ENCODE measurements around the gene MGMT. TPM values are rescaled to one million over a fixed set of nuclear protein-coding genes. Genes with fewer than 3 reads are reported as not detected.

The MGMT gene
- polyA plus RNA-seq, 1 of the 3 experiments (the other 2 are of a cell fraction): 10.8 TPM

- ChIA-PET POLR2A (no interaction called here), CTCF (no interaction called here)
- H3K36me3 ChIP-seq (replicated peaks in 1 of 2; ENCODE audit: control insufficient read depth in 1 of 2, insufficient read depth in 2 of 2, low read length in 1 of 2): no peaks in the 10 kb centered on the region
- H3K4me1 ChIP-seq (ENCODE audit: control insufficient read depth in 1 of 2, insufficient read depth in 2 of 2, low read depth in 1 of 2, low read length in 1 of 2): peaks cover 0 to 24% of the 10 kb centered on the region in 2 experiments; a peak in 2 of 4 replicates
- H3K79me2 ChIP-seq (ENCODE audit: insufficient read depth): no peaks in the 10 kb centered on the region
- H3K4me2 ChIP-seq: no peak overlapping the region
- no peak overlapping the region for H3K27ac ChIP-seq (ENCODE audit: low read depth in 2 of 2, low read length in 1 of 2)
- H3K4me3 ChIP-seq (ENCODE audit: low read depth in 2 of 2, low read length in 1 of 2): no peak overlapping the region
- TF ChIP-seq CTCF (IDR thresholded peaks at IDR 0.05) (no peak), JUND (IDR thresholded peaks at IDR 0.05) (no peak), TAF1 (IDR thresholded peaks at IDR 0.05; ENCODE audit: borderline replicate concordance, low read depth, low read length) (no peak), GATA2 (CRISPR knock-in tag; IDR thresholded peaks at IDR 0.05) (no peak), SMC3 (IDR thresholded peaks at IDR 0.05; ENCODE audit: low read depth, low read length) (no peak), TEAD4 (IDR thresholded peaks at IDR 0.05; ENCODE audit: borderline replicate concordance, insufficient read depth) (no peak), MXI1 (IDR thresholded peaks at IDR 0.05; ENCODE audit: low read depth, low read length) (no peak), RCOR1 (IDR thresholded peaks at IDR 0.05; ENCODE audit: low read length) (no peak), FOXJ3 (CRISPR knock-in tag; IDR thresholded peaks at IDR 0.05) (no peak), FOSL2 (IDR thresholded peaks at IDR 0.05; ENCODE audit: borderline replicate concordance, low read depth) (no peak), CHD2 (IDR thresholded peaks at IDR 0.05; ENCODE audit: low read length, partially characterized antibody) (no peak), RAD21 (IDR thresholded peaks at IDR 0.05; ENCODE audit: low read length) (no peak), NRF1 (IDR thresholded peaks at IDR 0.05; ENCODE audit: low read depth, low read length) (no peak), NFIC (IDR thresholded peaks at IDR 0.05; ENCODE audit: borderline replicate concordance) (no peak)
- TF ChIP-seq, protein P1, sequence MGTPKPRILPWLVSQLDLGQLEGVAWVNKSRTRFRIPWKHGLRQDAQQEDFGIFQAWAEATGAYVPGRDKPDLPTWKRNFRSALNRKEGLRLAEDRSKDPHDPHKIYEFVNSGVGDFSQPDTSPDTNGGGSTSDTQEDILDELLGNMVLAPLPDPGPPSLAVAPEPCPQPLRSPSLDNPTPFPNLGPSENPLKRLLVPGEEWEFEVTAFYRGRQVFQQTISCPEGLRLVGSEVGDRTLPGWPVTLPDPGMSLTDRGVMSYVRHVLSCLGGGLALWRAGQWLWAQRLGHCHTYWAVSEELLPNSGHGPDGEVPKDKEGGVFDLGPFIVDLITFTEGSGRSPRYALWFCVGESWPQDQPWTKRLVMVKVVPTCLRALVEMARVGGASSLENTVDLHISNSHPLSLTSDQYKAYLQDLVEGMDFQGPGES (IDR thresholded peaks at IDR 0.05; ENCODE audit: low read depth, low read length): no peak
- no peaks in the 10 kb centered on the region for H3K9me2 ChIP-seq
- H3K9ac ChIP-seq: no peak overlapping the region
- H3K9me3 ChIP-seq: peaks cover 12% of the 10 kb centered on the region; the same call in 1 of the 2 replicates
- no peak for DNase-seq
- no peak overlapping the region for H2AFZ ChIP-seq (ENCODE audit: low read depth)
- peaks cover 4% of the 10 kb centered on the region for H3F3A ChIP-seq (replicated peaks; ENCODE audit: insufficient read depth)
- no peaks in the 10 kb centered on the region for H4K20me1 ChIP-seq (ENCODE audit: insufficient read depth)
- 63% methylated on average over 5 of the region's 5 CpGs for WGBS (ENCODE audit: low lambda C conversion rate)
- no peaks in the 10 kb centered on the region for H3K27me3 ChIP-seq (ENCODE audit: insufficient read depth)
Measured at GRCh38 chr10:129494740-129495139, 27.7 kb downstream of the MGMT start.

GRCh38 chr10:129495256-129495655 lies 28.2 kb downstream of the MGMT start:
- Histone ChIP-seq H3K36me3 (replicated peaks in 1 of 2; ENCODE audit: control insufficient read depth in 1 of 2, insufficient read depth in 2 of 2, low read length in 1 of 2) (no peaks in the 10 kb centered on the region), H3K27me3 (ENCODE audit: insufficient read depth) (no peaks in the 10 kb centered on the region), H2AFZ (ENCODE audit: low read depth) (no peak overlapping the region), H3K9me3 (peaks cover 12% of the 10 kb centered on the region; the same call in 1 of the 2 replicates), H3K4me2 (no peak overlapping the region), H3K79me2 (ENCODE audit: insufficient read depth) (no peaks in the 10 kb centered on the region), H3F3A (replicated peaks; ENCODE audit: insufficient read depth) (peaks cover 4% of the 10 kb centered on the region), H4K20me1 (ENCODE audit: insufficient read depth) (no peaks in the 10 kb centered on the region), H3K9ac (no peak overlapping the region), H3K4me1 (ENCODE audit: control insufficient read depth in 1 of 2, insufficient read depth in 2 of 2, low read depth in 1 of 2, low read length in 1 of 2) (peaks cover 0 to 24% of the 10 kb centered on the region in 2 experiments; a peak in 2 of 4 replicates), H3K4me3 (ENCODE audit: low read depth in 2 of 2, low read length in 1 of 2) (no peak overlapping the region), H3K27ac (ENCODE audit: low read depth in 2 of 2, low read length in 1 of 2) (peak overlapping the region in 1 of 2 experiments; percentile 76; a peak in 2 of 4 replicates), H3K9me2 (no peaks in the 10 kb centered on the region)
- POLR2A ChIA-PET: no interaction called here
- TF ChIP-seq JUND (IDR thresholded peaks at IDR 0.05): no peak
- no peak for TF ChIP-seq NFIC (IDR thresholded peaks at IDR 0.05; ENCODE audit: borderline replicate concordance)
- TF ChIP-seq MXI1 (IDR thresholded peaks at IDR 0.05; ENCODE audit: low read depth, low read length): no peak
- no peak for TF ChIP-seq SIN3A (IDR thresholded peaks at IDR 0.05; ENCODE audit: borderline replicate concordance, low read depth, low read length)
- no peak for TF ChIP-seq YY1 (IDR thresholded peaks at IDR 0.05; ENCODE audit: low read depth)
- TF ChIP-seq USF2 (IDR thresholded peaks at IDR 0.05; ENCODE audit: borderline replicate concordance, low read depth, low read length): no peak
- no peak for TF ChIP-seq GATA2 (CRISPR knock-in tag; IDR thresholded peaks at IDR 0.05)
- no peak for TF ChIP-seq RAD21 (IDR thresholded peaks at IDR 0.05; ENCODE audit: low read length)
- TF ChIP-seq EP300 (IDR thresholded peaks at IDR 0.05; ENCODE audit: borderline replicate concordance in 1 of 2, low read depth in 1 of 2, low read length in 1 of 2): no peak
- TF ChIP-seq POLR2AphosphoS5 (IDR thresholded peaks at IDR 0.05; ENCODE audit: low read depth, low read length): no peak
- TF ChIP-seq RCOR1 (IDR thresholded peaks at IDR 0.05; ENCODE audit: low read length): no peak
- TF ChIP-seq CTCF (IDR thresholded peaks at IDR 0.05): no peak
- TF ChIP-seq MAX (IDR thresholded peaks at IDR 0.05; ENCODE audit: low read depth): no peak
- no peak for DNase-seq
- WGBS (ENCODE audit: low lambda C conversion rate): 56% methylated on average over 6 of the region's 6 CpGs
- CTCF ChIA-PET: no interaction called here

All from SK-N-SH (cell line).